ENCODE results near the gene TRMT61A. TPM values are rescaled to one million over a fixed set of nuclear protein-coding genes. Genes with fewer than 3 reads are reported as not detected.
A peak's percentile ranks its signal among the peaks of the same experiment; 100 is the strongest.
"Not testable (repeated sequence)": the region's sequence is repeated elsewhere in the genome, so short reads cannot be mapped to it uniquely, and the experiment has no call there.

TRMT61A gene
- total RNA-seq, 1 donor from 2014 or later: 21.8 TPM

DNA sequence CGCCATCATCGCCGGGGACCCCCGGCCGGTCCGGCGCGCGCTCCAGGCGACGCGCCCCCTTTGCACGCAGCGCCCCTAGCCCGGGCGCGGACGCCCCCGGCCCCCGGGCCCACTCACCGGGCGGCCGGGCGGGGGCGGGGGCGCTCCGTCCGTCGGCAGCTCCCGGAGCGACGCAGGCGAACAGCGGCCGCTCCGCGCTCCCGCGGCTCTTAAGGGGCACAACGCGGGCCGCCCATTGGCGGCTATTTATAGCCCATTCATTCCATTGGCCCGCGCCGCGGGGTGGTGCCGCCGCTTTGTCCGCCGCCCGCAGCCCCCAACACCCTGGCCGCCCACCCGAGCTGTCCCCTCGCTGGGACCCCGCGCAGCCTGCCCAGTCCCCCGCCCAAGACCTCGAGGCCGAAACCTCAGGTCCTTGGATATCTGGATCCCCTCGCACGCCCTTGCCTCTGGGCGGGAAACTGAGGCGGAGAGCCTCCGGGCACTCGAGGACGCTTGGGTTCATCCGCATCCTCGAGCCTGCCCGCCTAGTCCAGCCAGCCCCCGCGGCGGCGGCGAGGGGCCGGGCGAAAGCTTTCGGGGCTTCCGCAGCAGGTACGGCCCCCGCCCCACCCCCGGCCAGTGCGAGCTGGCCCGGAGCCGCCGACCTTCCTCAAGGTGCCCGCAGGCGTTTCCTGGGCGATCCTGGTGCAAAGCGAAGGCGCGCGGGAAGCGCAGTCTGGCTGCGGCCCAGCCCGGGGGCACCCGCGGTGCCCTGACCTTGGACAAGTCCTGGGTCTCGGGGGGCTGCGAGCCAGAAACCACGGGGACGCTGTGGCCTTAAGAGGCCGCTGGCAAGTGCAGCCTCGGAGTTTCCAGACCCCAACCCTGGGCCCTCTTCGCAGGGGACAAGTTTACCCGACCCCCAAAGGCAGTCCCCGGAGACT is 6.1 kb upstream of the TRMT61A start, which contains the start of gene CKB:
TSS of gene CKB (minus strand) at position 182 of the 926 bp plus-strand sequence. CDS start 337 bp downstream, outside the sequence.
- H3K27ac Mint-ChIP-seq: no peak within 1 kb of the TSS
- TF ChIP-seq CTCF (IDR thresholded peaks at IDR 0.05): no peak
- POLR2A ChIA-PET: no interaction called here

GRCh38 chr14:103523575-103523954 is 5.4 kb upstream of the TRMT61A start:
- no peak for TF ChIP-seq CTCF (IDR thresholded peaks at IDR 0.05)
- CTCF ChIA-PET: interaction anchor here (1.9 kb wide), 1 partner anchor 23 kb away, joined by 8 read pairs; no protein-coding TSS in a partner anchor
- intact Hi-C loops (cut with micrococcal nuclease): loop anchor here (10.0 kb wide), 2 partner anchors 189 to 759 kb away; partner anchors contain the start of gene EIF5
- H3K9me3 Mint-ChIP-seq: no peaks in the 10 kb centered on the region
- no peak overlapping the region for H3K27ac Mint-ChIP-seq
- POLR2A ChIA-PET: no interaction called here
- no peaks in the 10 kb centered on the region for H3K27me3 Mint-ChIP-seq
- ATAC-seq (ENCODE audit: low read depth) (no peak), DNase-seq (no peak)
- H3K4me1 Mint-ChIP-seq: peaks cover 49% of the 10 kb centered on the region
- H3K36me3 Mint-ChIP-seq (ENCODE audit: low read depth): no peaks in the 10 kb centered on the region
- H3K4me3 Mint-ChIP-seq: peak overlapping the region; percentile 58

More for the DNA sequence above, 6.1 kb upstream of the TRMT61A start, which contains the start of gene CKB:
- intact Hi-C loops (cut with micrococcal nuclease): loop anchor here (10.0 kb wide), 2 partner anchors 188 to 758 kb away; partner anchors contain the start of gene EIF5
- Mint-ChIP-seq H3K4me1 (peaks cover 43% of the 10 kb centered on the region), H3K27me3 (no peaks in the 10 kb centered on the region), H3K9me3 (no peaks in the 10 kb centered on the region), H3K36me3 (ENCODE audit: low read depth) (no peaks in the 10 kb centered on the region), H3K4me3 (peak within 1 kb of the TSS; percentile 62)
- CTCF ChIA-PET: interaction anchor here (1.9 kb wide), 1 partner anchor 24 kb away, joined by 8 read pairs; no protein-coding TSS in a partner anchor
- DNase-seq (no peak), ATAC-seq (ENCODE audit: low read depth) (no peak)

DNA sequence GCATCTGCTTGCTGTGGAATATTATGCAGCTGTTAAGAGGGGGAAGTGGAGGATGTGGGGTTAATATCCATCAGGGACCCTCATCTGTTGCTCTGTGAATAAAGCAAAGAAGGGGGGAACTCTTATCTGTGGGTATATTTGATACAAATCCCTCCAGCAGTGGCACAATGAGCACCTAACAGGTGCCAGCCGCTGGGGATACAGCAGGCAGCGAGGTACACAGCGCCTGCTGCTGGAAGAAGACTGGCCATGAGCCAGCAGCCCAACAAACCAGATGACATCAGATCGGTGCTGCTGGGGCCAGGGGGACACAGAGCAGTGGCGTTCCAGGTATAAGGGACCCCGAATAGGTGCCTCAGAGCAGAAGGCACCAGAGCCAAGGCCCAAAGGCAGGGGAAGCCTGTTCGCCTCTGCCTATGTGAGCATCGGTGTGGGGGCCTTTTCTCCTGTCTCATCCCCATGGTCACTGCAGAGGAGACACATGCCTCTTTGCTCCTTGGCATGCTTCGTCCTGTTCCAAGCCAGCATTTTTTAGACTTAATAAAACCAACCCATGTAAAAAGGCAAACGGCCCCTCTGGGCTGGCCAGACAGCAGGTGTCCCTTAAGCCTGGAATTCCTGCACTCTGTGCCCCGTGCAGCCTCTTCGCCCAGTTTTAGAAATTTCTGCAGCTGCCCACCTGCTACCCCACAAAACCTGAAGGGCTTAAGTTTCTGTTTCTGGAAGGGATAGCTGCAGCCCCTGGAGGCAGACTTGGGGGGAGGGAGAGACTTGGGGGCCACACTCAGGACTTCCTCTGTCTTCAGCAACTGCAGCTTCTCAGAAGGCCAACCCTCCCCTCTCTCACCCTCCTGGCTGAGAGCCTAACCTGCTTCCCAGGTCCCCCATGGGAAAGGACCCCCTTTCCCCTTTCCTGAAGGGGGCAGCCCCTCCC is 4.7 kb upstream of the TRMT61A start:
- H3K9me3 Mint-ChIP-seq: no peaks in the 10 kb centered on the region
- ChIA-PET CTCF (interaction anchor here (1.9 kb wide), 1 partner anchor 23 kb away, joined by 8 read pairs; no protein-coding TSS in a partner anchor), POLR2A (no interaction called here)
- no peak overlapping the region for H3K27ac Mint-ChIP-seq
- intact Hi-C loops (cut with micrococcal nuclease): loop anchor here (10.0 kb wide), 2 partner anchors 189 to 759 kb away; partner anchors contain the start of gene EIF5
- ATAC-seq (ENCODE audit: low read depth): no peak
- no peak overlapping the region for H3K4me3 Mint-ChIP-seq
- no peak for DNase-seq
- H3K36me3 Mint-ChIP-seq (ENCODE audit: low read depth): peaks cover 1% of the 10 kb centered on the region
- TF ChIP-seq CTCF (IDR thresholded peaks at IDR 0.05): no peak
- no peaks in the 10 kb centered on the region for H3K27me3 Mint-ChIP-seq
- H3K4me1 Mint-ChIP-seq: peaks cover 51% of the 10 kb centered on the region

DNA sequence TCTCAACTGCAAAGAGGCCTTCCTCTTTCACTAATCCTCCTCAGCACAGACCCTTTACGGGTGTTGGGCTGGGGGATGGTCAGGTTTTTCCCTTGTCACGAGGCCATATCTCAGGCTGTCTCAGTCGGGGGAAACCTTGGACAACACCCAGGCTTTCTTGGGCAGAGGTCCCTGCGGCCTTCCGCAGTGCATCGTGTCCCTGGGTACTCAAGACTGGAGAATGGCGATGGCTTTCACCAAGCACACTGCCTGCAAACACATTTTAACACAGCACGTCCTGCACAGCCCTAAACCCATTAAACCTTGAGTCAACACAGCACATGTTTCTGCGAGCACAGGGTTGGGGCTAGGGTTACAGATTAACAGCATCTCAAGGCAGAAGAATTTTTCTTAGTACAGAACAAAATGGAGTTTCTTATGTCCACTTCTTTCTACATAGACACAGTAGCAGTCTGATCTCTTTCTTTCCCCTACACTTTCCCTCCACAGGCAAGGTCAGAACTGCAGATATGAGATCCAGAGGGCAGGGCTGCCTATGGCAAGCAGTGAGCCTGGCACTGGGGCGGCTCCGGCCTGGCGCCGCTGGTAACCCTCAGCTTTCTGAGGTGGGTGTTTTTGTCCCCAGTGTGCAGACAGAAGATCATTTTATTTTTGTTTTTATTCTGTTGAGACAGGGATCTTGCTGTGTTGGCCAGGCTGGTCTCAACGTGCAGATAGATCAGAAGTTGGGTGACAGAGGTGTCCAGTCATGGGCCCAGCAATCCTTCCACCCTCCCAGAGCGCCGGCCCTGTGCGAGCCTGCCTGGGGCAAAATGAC is 3.4 kb upstream of the TRMT61A start:
- intact Hi-C loops (cut with micrococcal nuclease): loop anchor here (10.0 kb wide), 2 partner anchors 191 to 761 kb away; partner anchors contain the start of gene EIF5
- DNase-seq; H3K36me3 Mint-ChIP-seq (ENCODE audit: low read depth); ATAC-seq (ENCODE audit: low read depth); CTCF ChIA-PET; H3K9me3 Mint-ChIP-seq; POLR2A ChIA-PET; H3K4me3 Mint-ChIP-seq; H3K27me3 Mint-ChIP-seq: not testable (repeated sequence)
- Mint-ChIP-seq H3K4me1 (peaks cover 56% of the 10 kb centered on the region), H3K27ac (peak overlapping the region; percentile 12)

Measured in activated B cell treated with CpG ODN at 0.5 μM for 24 hours (primary cell).